Liver (tissue), 9 donors: ENCODE data around the gene AKR1C2. TPM values are rescaled to one million over a fixed set of nuclear protein-coding genes. Genes with fewer than 3 reads are reported as not detected.
A peak's percentile ranks its signal among the peaks of the same experiment; 100 is the strongest.
"Not testable (repeated sequence)": the region's sequence is repeated elsewhere in the genome, so short reads cannot be mapped to it uniquely, and the experiment has no call there.

Experiments used
- DNase-seq: peaks from one replicate; pipeline ENCODE4 v3.0.0-alpha.2; 2017; ENCODE audit warnings: low spot score
- H3K27ac ChIP-seq, 2 donors: one replicate each; pipeline ENCODE4 v1.7.0; 2013; ENCODE audit warnings: inconsistent platforms in 2 of 2, low read length in 2 of 2, control low read depth in 1 of 2, low read depth in 1 of 2, mild to moderate bottlenecking in 1 of 2
- H3K27me3 ChIP-seq, 4 donors: one replicate each; pipeline versions ENCODE4 v1.6.1 to v1.7.0; 2013; ENCODE audit warnings: low read length in 3 of 4, inconsistent platforms in 1 of 4, mild to moderate bottlenecking in 1 of 4, moderate library complexity in 1 of 4; ENCODE audit not compliant: control insufficient read depth in 4 of 4, insufficient read depth in 4 of 4
- H3K36me3 ChIP-seq, 4 donors: one replicate each; pipeline versions ENCODE4 v1.6.1 to v1.7.0; 2013; ENCODE audit warnings: low read length in 3 of 4, mild to moderate bottlenecking in 3 of 4, low read depth in 1 of 4, moderate library complexity in 1 of 4; ENCODE audit not compliant: control insufficient read depth in 4 of 4, insufficient read depth in 3 of 4
- H3K4me1 ChIP-seq, 4 donors: one replicate each; pipeline versions ENCODE4 v1.6.1 to v1.7.0; 2013; ENCODE audit warnings: low read length in 3 of 4, mild to moderate bottlenecking in 3 of 4, moderate library complexity in 1 of 4; ENCODE audit not compliant: control insufficient read depth in 4 of 4, insufficient read depth in 4 of 4
- H3K4me3 ChIP-seq, 3 donors: one replicate each; pipeline versions ENCODE4 v1.6.1 to v1.7.0; 2013; ENCODE audit warnings: low read length in 3 of 3, control low read depth in 1 of 3, low read depth in 1 of 3, mild to moderate bottlenecking in 1 of 3
- H3K9ac ChIP-seq, 2 donors: one replicate each; pipeline ENCODE4 v1.7.0; 2013; ENCODE audit warnings: low read length in 2 of 2, mild to moderate bottlenecking in 2 of 2, moderate library complexity in 2 of 2, control low read depth in 1 of 2, low read depth in 1 of 2
- H3K9me3 ChIP-seq, 4 donors: one replicate each; pipeline versions ENCODE4 v1.6.1 to v1.7.0; 2013; ENCODE audit warnings: low read length in 3 of 4; ENCODE audit not compliant: control insufficient read depth in 4 of 4
- ATF3 ChIP-seq: IDR thresholded peaks from 2 replicates; pipeline ENCODE4 v1.6.1; 2016; ENCODE audit warnings: antibody characterized with exemption
- EGR1 ChIP-seq, 2 donors: IDR thresholded peaks; 2 replicates each; pipeline ENCODE4 v1.6.1; 2016 to 2018; ENCODE audit warnings: antibody characterized with exemption in 2 of 2, low read depth in 2 of 2
- FOXA1 ChIP-seq: IDR thresholded peaks from 2 replicates; pipeline ENCODE4 v1.6.1; 2016; ENCODE audit warnings: antibody characterized with exemption
- FOXA2 ChIP-seq: IDR thresholded peaks from 2 replicates; pipeline ENCODE4 v1.6.1; 2016; ENCODE audit warnings: antibody characterized with exemption
- GABPA ChIP-seq, 2 donors: IDR thresholded peaks in 1 of 2; conservative IDR thresholded peaks in 1 of 2; 2 replicates each; pipeline ENCODE4 v1.6.1; 2016; ENCODE audit warnings: antibody characterized with exemption in 2 of 2, mild to moderate bottlenecking in 1 of 2, moderate library complexity in 1 of 2
- HNF4A ChIP-seq, 2 donors: conservative IDR thresholded peaks; 2 replicates each; pipeline ENCODE4 v1.6.1; 2016; ENCODE audit warnings: antibody characterized with exemption in 2 of 2, mild to moderate bottlenecking in 2 of 2
- HNF4G ChIP-seq: IDR thresholded peaks from 2 replicates; pipeline ENCODE4 v1.6.1; 2016; ENCODE audit warnings: antibody characterized with exemption
- JUND ChIP-seq, 2 donors: IDR thresholded peaks; 2 replicates each; pipeline ENCODE4 v1.6.1; 2016; ENCODE audit warnings: antibody characterized with exemption in 2 of 2
- NR2F2 ChIP-seq: IDR thresholded peaks from 2 replicates; pipeline ENCODE4 v1.6.1; 2016; ENCODE audit warnings: antibody characterized with exemption
- RAD21 ChIP-seq, 2 donors: IDR thresholded peaks; 2 replicates each; pipeline ENCODE4 v1.6.1; 2016; ENCODE audit warnings: antibody characterized with exemption in 2 of 2, mild to moderate bottlenecking in 2 of 2
- RXRA ChIP-seq, 2 donors: IDR thresholded peaks; 2 replicates each; pipeline ENCODE4 v1.6.1; 2017 to 2018; ENCODE audit warnings: antibody characterized with exemption in 2 of 2, mild to moderate bottlenecking in 1 of 2
- SP1 ChIP-seq: IDR thresholded peaks from 2 replicates; pipeline ENCODE4 v1.6.1; 2018; ENCODE audit warnings: antibody characterized with exemption, mild to moderate bottlenecking
- TAF1 ChIP-seq: conservative IDR thresholded peaks from 2 replicates; pipeline ENCODE4 v1.6.1; 2016; ENCODE audit warnings: antibody characterized with exemption, mild to moderate bottlenecking
- YY1 ChIP-seq: IDR thresholded peaks from 2 replicates; pipeline ENCODE4 v1.6.1; 2016; ENCODE audit warnings: antibody characterized with exemption, mild to moderate bottlenecking
- WGBS: extraction: QIAGEN DNeasy Blood & Tissue Kit; methylation state at CpG from one replicate; pipeline ENCODE4 v1.1.7; 2013; 5-methylcytosine and 5-hydroxymethylcytosine counted together
- polyA plus RNA-seq, 2 donors: library from polyadenylated mRNA; stranded (reverse) in 1 of 2; unstranded in 1 of 2; fragments of 200-250 nt in 1 of 2; fragments of >200 nt in 1 of 2; fragmentation: Nextera tagmentation in 1 of 2; extraction: Ambion mirVana in 1 of 2; gene quantifications; one replicate each; pipeline versions ENCODE4 v1.2.1 to v1.2.3, GENCODE V29; 2013 to 2015
- total RNA-seq, 2 donors: library from RNA; depleted of rRNA; stranded (reverse); fragments of >200 nt; gene quantifications; one replicate each; pipeline ENCODE4 v1.2.3, GENCODE V29; 2014
- TF ChIP-seq, protein P1 (sequence below): IDR thresholded peaks from 2 replicates; pipeline ENCODE4 v1.6.1; 2016; ENCODE audit warnings: antibody characterized with exemption
- TF ChIP-seq, protein P2 (sequence below): IDR thresholded peaks from 2 replicates; pipeline ENCODE4 v1.6.1; 2016; ENCODE audit warnings: antibody characterized with exemption
- TF ChIP-seq, protein P3 (sequence below): IDR thresholded peaks from 2 replicates; pipeline ENCODE4 v1.6.1; 2016; ENCODE audit warnings: antibody characterized with exemption, mild to moderate bottlenecking
- donor health status: healthy.
- donor health status: healthy.
- donor health status: healthy.
- donor health status: healthy.
- donor health status: healthy.

AKR1C2 gene
- total and polyA plus RNA-seq, 4 donors, result 63.8 to 699 (median 162) TPM

GRCh38 chr10:4941540-4942330, 61.9 kb downstream of the AKR1C2 start (continued):
- TF ChIP-seq, protein P1, sequence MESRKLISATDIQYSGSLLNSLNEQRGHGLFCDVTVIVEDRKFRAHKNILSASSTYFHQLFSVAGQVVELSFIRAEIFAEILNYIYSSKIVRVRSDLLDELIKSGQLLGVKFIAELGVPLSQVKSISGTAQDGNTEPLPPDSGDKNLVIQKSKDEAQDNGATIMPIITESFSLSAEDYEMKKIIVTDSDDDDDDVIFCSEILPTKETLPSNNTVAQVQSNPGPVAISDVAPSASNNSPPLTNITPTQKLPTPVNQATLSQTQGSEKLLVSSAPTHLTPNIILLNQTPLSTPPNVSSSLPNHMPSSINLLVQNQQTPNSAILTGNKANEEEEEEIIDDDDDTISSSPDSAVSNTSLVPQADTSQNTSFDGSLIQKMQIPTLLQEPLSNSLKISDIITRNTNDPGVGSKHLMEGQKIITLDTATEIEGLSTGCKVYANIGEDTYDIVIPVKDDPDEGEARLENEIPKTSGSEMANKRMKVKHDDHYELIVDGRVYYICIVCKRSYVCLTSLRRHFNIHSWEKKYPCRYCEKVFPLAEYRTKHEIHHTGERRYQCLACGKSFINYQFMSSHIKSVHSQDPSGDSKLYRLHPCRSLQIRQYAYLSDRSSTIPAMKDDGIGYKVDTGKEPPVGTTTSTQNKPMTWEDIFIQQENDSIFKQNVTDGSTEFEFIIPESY, result no peak
- TF ChIP-seq, protein P2, sequence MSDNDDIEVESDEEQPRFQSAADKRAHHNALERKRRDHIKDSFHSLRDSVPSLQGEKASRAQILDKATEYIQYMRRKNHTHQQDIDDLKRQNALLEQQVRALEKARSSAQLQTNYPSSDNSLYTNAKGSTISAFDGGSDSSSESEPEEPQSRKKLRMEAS, result no peak
- TF ChIP-seq RXRA (IDR thresholded peaks at IDR 0.05) (peak in 1 of 2 donors; percentile 74), ATF3 (no peak), FOXA1 (no peak), NR2F2 (no peak), HNF4G (no peak), RAD21 (IDR thresholded peaks at IDR 0.05) (peak in 1 of 2 donors; percentile 26), TAF1 (no peak), GABPA (IDR thresholded peaks at IDR 0.05 in 1 of 2, conservative IDR thresholded peaks at IDR 0.05 in 1 of 2) (no peak)

- DNase-seq, H3K36me3 ChIP-seq, H3K27me3 ChIP-seq, H3K9me3 ChIP-seq, H3K4me3 ChIP-seq, H3K9ac ChIP-seq: not testable (repeated sequence)
- WGBS, result 97% methylated on average over 2 of the region's 2 CpGs
- Histone ChIP-seq H3K4me1 (peaks cover 6 to 41% (median 25%) of the 10 kb centered on the region in 4 donors), H3K27ac (peak overlapping the region in 1 of 2 donors; percentile 80)
Observed at GRCh38 chr10:4940909-4941308, 62.7 kb downstream of the AKR1C2 start.

- DNase-seq, H3K27me3 ChIP-seq, H3K36me3 ChIP-seq, H3K9me3 ChIP-seq, H3K4me3 ChIP-seq: not testable (repeated sequence)
- Histone ChIP-seq H3K9ac (peak overlapping the region in 1 of 2 donors; percentile 36), H3K27ac (peak overlapping the region; percentile 78 to 89), H3K4me1 (peaks cover 4 to 36% (median 25%) of the 10 kb centered on the region in 4 donors)
- 70% methylated on average over 6 of the region's 6 CpGs for WGBS
Observed at GRCh38 chr10:4940073-4940428, 63.6 kb downstream of the AKR1C2 start.

GRCh38 chr10:4939224-4940072, 64.2 kb downstream of the AKR1C2 start:
- 48% methylated on average over 7 of the region's 7 CpGs for WGBS
- no peaks in the 10 kb centered on the region for H3K9me3 ChIP-seq
- peak overlapping the region in 1 of 3 donors; percentile 24 for H3K4me3 ChIP-seq
- no peaks in the 10 kb centered on the region for H3K36me3 ChIP-seq
- DNase-seq, result no peak
- H3K27ac ChIP-seq, result peak overlapping the region; percentile 78 to 89
- peaks cover 4 to 30% (median 25%) of the 10 kb centered on the region in 4 donors for H3K4me1 ChIP-seq
- no peaks in the 10 kb centered on the region for H3K27me3 ChIP-seq
- H3K9ac ChIP-seq, result peak overlapping the region in 1 of 2 donors; percentile 66
- TF ChIP-seq HNF4G (peak; percentile 35), RAD21 (IDR thresholded peaks at IDR 0.05) (peak in 1 of 2 donors; percentile 31), NR2F2 (no peak), GABPA (IDR thresholded peaks at IDR 0.05 in 1 of 2, conservative IDR thresholded peaks at IDR 0.05 in 1 of 2) (no peak), YY1 (peak; percentile 57), RXRA (IDR thresholded peaks at IDR 0.05) (peak; percentile 70 to 92), HNF4A (conservative IDR thresholded peaks at IDR 0.05) (peak; percentile 79 to 89), ATF3 (no peak), TAF1 (no peak), EGR1 (IDR thresholded peaks at IDR 0.05; ENCODE audit: low read depth in 2 of 2) (peak in 1 of 2 donors; percentile 45), SP1 (peak; percentile 77), FOXA2 (no peak), JUND (IDR thresholded peaks at IDR 0.05) (peak in 1 of 2 donors; percentile 54)
- TF ChIP-seq, protein P3, sequence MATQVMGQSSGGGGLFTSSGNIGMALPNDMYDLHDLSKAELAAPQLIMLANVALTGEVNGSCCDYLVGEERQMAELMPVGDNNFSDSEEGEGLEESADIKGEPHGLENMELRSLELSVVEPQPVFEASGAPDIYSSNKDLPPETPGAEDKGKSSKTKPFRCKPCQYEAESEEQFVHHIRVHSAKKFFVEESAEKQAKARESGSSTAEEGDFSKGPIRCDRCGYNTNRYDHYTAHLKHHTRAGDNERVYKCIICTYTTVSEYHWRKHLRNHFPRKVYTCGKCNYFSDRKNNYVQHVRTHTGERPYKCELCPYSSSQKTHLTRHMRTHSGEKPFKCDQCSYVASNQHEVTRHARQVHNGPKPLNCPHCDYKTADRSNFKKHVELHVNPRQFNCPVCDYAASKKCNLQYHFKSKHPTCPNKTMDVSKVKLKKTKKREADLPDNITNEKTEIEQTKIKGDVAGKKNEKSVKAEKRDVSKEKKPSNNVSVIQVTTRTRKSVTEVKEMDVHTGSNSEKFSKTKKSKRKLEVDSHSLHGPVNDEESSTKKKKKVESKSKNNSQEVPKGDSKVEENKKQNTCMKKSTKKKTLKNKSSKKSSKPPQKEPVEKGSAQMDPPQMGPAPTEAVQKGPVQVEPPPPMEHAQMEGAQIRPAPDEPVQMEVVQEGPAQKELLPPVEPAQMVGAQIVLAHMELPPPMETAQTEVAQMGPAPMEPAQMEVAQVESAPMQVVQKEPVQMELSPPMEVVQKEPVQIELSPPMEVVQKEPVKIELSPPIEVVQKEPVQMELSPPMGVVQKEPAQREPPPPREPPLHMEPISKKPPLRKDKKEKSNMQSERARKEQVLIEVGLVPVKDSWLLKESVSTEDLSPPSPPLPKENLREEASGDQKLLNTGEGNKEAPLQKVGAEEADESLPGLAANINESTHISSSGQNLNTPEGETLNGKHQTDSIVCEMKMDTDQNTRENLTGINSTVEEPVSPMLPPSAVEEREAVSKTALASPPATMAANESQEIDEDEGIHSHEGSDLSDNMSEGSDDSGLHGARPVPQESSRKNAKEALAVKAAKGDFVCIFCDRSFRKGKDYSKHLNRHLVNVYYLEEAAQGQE, result peak; percentile 26
